GM12878 (cell line): ENCODE data around the gene PRPSAP2. TPM values are rescaled to one million over a fixed set of nuclear protein-coding genes. Genes with fewer than 3 reads are reported as not detected.
"Not testable (repeated sequence)": the region's sequence is repeated elsewhere in the genome, so short reads cannot be mapped to it uniquely, and the experiment has no call there.

Experiments used
- ATAC-seq: fragments of 200-7000 bp; cut with Tn5 transposase; 3 replicates; pipeline ENCODE4 v1.9.1; 2020; ENCODE audit warnings: mild to moderate bottlenecking, moderate library complexity
- BruUV-seq: library from RNA; stranded (reverse); fragments of 400-500 nt; replicated peaks from 2 replicates; lab custom pipeline; 2021; lab: Mats Ljungman, UMichigan
- CTCF ChIA-PET: fragments of 300-600 bp; sonication (Branson Sonifier 250); formaldehyde crosslinking; extraction: SDS; loops from one replicate; lab custom pipeline; 2021; ENCODE audit warnings: inconsistent platforms; lab: Yijun Ruan, JAX
- POLR2A ChIA-PET: fragments of 350-600 bp; formaldehyde crosslinking; extraction: SDS; loops from one replicate; lab custom pipeline; 2021; ENCODE audit warnings: inconsistent platforms; lab: Charles Lee
- RAD21 ChIA-PET: fragments of 300-600 bp; sonication (Branson Sonifier 250); formaldehyde crosslinking; loops from one replicate; lab custom pipeline; 2023; ENCODE audit warnings: antibody characterized with exemption; ENCODE audit not compliant: unreplicated experiment; lab: Charles Lee
- SMC1A ChIA-PET: fragments of 300-600 bp; sonication (Branson Sonifier 250); formaldehyde crosslinking; loops from one replicate; lab custom pipeline; 2023; ENCODE audit not compliant: unreplicated experiment, uncharacterized antibody; lab: Charles Lee
- DNase-seq: peaks from one replicate; pipeline ENCODE4 v3.0.0-alpha.2; 2011; ENCODE audit warnings: low read depth, low spot score
- FAIRE-seq: peaks from 3 replicates; lab custom pipeline; 2011; peaks lifted over from hg19 to GRCh38; lab: Jason Lieb, UNC
- H2AFZ ChIP-seq: 2 replicates; pipeline ENCODE4 v1.6.0; 2011; ENCODE audit warnings: low read depth, low read length, control low read depth; ENCODE audit not compliant: control insufficient read depth
- H3K27ac ChIP-seq: 2 replicates; pipeline ENCODE4 v1.5.1; 2011; ENCODE audit warnings: control low read depth; ENCODE audit not compliant: control insufficient read depth, insufficient read depth
- H3K27me3 ChIP-seq, 2 experiments: replicated peaks in 1 of 2; 2 replicates each; pipeline versions ENCODE4 v1.6.0 to v1.6.1; 2011; ENCODE audit warnings: low read length in 1 of 2; ENCODE audit not compliant: control insufficient read depth in 2 of 2, insufficient read depth in 2 of 2
- H3K36me3 ChIP-seq, 2 experiments: 2 replicates each; pipeline ENCODE4 v1.5.1; 2011; ENCODE audit warnings: low read length in 1 of 2; ENCODE audit not compliant: control insufficient read depth in 2 of 2, insufficient read depth in 2 of 2
- H3K4me1 ChIP-seq: 2 replicates; pipeline ENCODE4 v1.6.1; 2011; ENCODE audit warnings: mild to moderate bottlenecking, low read length, moderate library complexity, mixed read lengths; ENCODE audit not compliant: control insufficient read depth, insufficient read depth
- H3K4me2 ChIP-seq: 2 replicates; pipeline ENCODE4 v1.6.0; 2011; ENCODE audit warnings: control low read depth; ENCODE audit not compliant: control insufficient read depth, insufficient read depth
- H3K4me3 ChIP-seq: fragments of 200-600 bp; sonication (generic); 2 replicates; pipeline ENCODE4 v1.5.1; 2016
- H3K79me2 ChIP-seq: 2 replicates; pipeline ENCODE4 v1.6.0; 2011; ENCODE audit warnings: low read length; ENCODE audit not compliant: control insufficient read depth, insufficient read depth
- H3K9ac ChIP-seq: 2 replicates; pipeline ENCODE4 v1.8.0; 2011; ENCODE audit warnings: low read length, control low read depth, mixed read lengths; ENCODE audit not compliant: control insufficient read depth, insufficient read depth
- H3K9me3 ChIP-seq: replicated peaks from 3 replicates; pipeline ENCODE4 v1.5.1; 2011; ENCODE audit warnings: mild to moderate bottlenecking, low read length; ENCODE audit not compliant: control insufficient read depth, insufficient read depth
- H4K20me1 ChIP-seq: 2 replicates; pipeline ENCODE4 v1.6.0; 2011; ENCODE audit not compliant: control insufficient read depth, insufficient read depth
- BACH1 ChIP-seq: fragments of 450-650 bp; IDR thresholded peaks from 2 replicates; pipeline ENCODE4 v1.6.1; 2017; ENCODE audit warnings: mild to moderate bottlenecking, borderline replicate concordance
- BRCA1 ChIP-seq: IDR thresholded peaks from 2 replicates; pipeline ENCODE4 v1.6.1; 2011; ENCODE audit warnings: low read depth, low read length, improper control_type of control experiment
- CREM ChIP-seq: IDR thresholded peaks from 2 replicates; pipeline ENCODE4 v1.6.1; 2014; ENCODE audit warnings: antibody characterized with exemption, low read depth
- JUND ChIP-seq: IDR thresholded peaks from 2 replicates; pipeline ENCODE4 v1.6.1; 2012; ENCODE audit warnings: low read depth, mild to moderate bottlenecking, low read length, improper control_type of control experiment, moderate library complexity
- MYB ChIP-seq: fragments of 150-350 bp; IDR thresholded peaks from 2 replicates; pipeline ENCODE4 v1.6.1; 2014; ENCODE audit warnings: mild to moderate bottlenecking, low read depth, low read length, borderline replicate concordance
- NFXL1 ChIP-seq: fragments of 450-650 bp; IDR thresholded peaks from 2 replicates; pipeline ENCODE4 v1.6.1; 2017; ENCODE audit warnings: antibody characterized with exemption, mild to moderate bottlenecking, borderline replicate concordance
- NFYA ChIP-seq: IDR thresholded peaks from 2 replicates; pipeline ENCODE4 v1.6.1; 2011; ENCODE audit warnings: low read depth, mild to moderate bottlenecking, low read length, improper control_type of control experiment, borderline replicate concordance
- SIX5 ChIP-seq: IDR thresholded peaks from 2 replicates; pipeline ENCODE4 v1.6.1; 2011; ENCODE audit warnings: mild to moderate bottlenecking, low read depth, low read length, moderate library complexity; ENCODE audit not compliant: severe bottlenecking
- SRF ChIP-seq, 2 experiments: IDR thresholded peaks; 2 replicates each; pipeline ENCODE4 v1.6.1; 2011; ENCODE audit warnings: low read depth in 2 of 2, low read length in 2 of 2, mild to moderate bottlenecking in 1 of 2, moderate library complexity in 1 of 2
- TAF1 ChIP-seq: IDR thresholded peaks from 2 replicates; pipeline ENCODE4 v1.6.1; 2011; ENCODE audit warnings: mild to moderate bottlenecking, low read depth, low read length, borderline replicate concordance
- WGBS: methylation state at CpG from one replicate; pipeline ENCODE4 v1.1.6; 2016; ENCODE audit warnings: low lambda C conversion rate; ENCODE audit not compliant: insufficient replicate concordance, insufficient coverage; ENCODE audit errors: missing lambda C conversion rate; 5-methylcytosine and 5-hydroxymethylcytosine counted together
- in situ Hi-C: fragments of 300-500 bp; cut with MboI; formaldehyde crosslinking; loops from 9 replicates; pipeline ENCODE4 v1.14.3; 2018; ENCODE audit warnings: mixed read lengths
- intact Hi-C: fragments of 100-400 bp; cut with micrococcal nuclease; formaldehyde crosslinking; loops from one replicate; pipeline ENCODE4 v1.14.2; 2022; ENCODE audit not compliant: unreplicated experiment
- polyA plus RNA-seq, 11 experiments: library from polyadenylated mRNA; depleted of rRNA in 4 of 11; unstranded in 6 of 11; stranded (reverse) in 5 of 11; fragments of >200 nt; fragmentation: Nextera tagmentation in 4 of 11; fragmentation: Illumina TruSeq in 1 of 11; extraction: Ambion mirVana in 4 of 11; extraction: Trizol in 1 of 11; gene quantifications; 1 replicate in 1 of 11; 2 replicates in 10 of 11; pipeline versions ENCODE4 v1.2.1 to v1.2.3, GENCODE V29; 2011 to 2016; ENCODE audit warnings: inconsistent platforms in 2 of 11, missing spikeins in 2 of 11, low read depth in 1 of 11
- total RNA-seq, 4 experiments: library from RNA; depleted of rRNA in 3 of 4; stranded (reverse); fragments of >200 nt in 3 of 4; fragmentation: Illumina TruSeq in 1 of 4; extraction: Trizol in 1 of 4; gene quantifications; 2 replicates each; pipeline versions ENCODE4 v1.2.1 to v1.2.3, GENCODE V29; 2013 to 2021
- TF ChIP-seq, protein P1 (sequence below): fragments of 450-650 bp; IDR thresholded peaks from 2 replicates; pipeline ENCODE4 v1.6.1; 2017; ENCODE audit warnings: mild to moderate bottlenecking, moderate library complexity
- TF ChIP-seq, protein P2 (sequence below): IDR thresholded peaks from 2 replicates; pipeline ENCODE4 v1.6.1; 2011; ENCODE audit warnings: borderline replicate concordance, low read depth, mild to moderate bottlenecking, moderate library complexity, low read length; ENCODE audit not compliant: insufficient read depth, poor library complexity, severe bottlenecking

The PRPSAP2 gene
- total and polyA plus RNA-seq, 10 of the 15 experiments (the other 5 are each of a cell fraction or from before 2014, with no cell fraction given): 33.2 to 102 (median 83.8) TPM

DNA sequence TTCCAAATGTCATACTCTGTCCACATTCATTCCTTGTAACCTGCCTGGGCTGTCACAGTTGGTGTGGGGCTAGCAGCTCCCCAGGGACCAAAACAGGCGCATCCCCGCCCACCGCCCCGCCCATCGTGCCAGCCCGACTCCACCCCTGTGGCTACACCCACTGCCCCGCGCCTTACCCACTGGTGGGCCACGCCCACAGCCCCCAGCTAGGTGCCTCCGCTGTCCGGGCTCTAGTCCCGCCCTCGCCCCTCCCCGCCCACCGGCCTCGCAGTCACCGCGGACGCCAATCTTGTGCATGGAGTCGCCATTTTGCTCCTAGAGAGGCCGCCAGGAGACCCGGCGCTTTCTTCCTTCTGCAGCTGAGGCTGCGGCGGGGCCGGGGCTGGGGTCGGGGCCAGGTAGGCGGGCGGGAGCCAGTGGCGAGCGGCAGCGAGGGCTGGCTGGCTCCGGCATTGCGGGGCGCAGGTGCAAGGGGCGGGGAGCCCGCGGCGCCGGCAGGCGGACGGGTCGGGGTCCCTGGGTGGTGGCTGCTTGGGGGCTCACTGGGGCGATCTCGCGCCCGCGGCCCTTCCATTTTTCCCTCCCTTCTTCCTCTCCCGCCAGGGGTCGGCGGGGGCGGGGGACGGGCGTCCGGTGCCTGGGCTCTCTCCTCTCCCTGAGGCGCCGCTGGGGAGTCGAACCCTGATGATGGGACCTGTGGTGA lies at the start of gene PRPSAP2 (continued):
- TF ChIP-seq, protein P1, sequence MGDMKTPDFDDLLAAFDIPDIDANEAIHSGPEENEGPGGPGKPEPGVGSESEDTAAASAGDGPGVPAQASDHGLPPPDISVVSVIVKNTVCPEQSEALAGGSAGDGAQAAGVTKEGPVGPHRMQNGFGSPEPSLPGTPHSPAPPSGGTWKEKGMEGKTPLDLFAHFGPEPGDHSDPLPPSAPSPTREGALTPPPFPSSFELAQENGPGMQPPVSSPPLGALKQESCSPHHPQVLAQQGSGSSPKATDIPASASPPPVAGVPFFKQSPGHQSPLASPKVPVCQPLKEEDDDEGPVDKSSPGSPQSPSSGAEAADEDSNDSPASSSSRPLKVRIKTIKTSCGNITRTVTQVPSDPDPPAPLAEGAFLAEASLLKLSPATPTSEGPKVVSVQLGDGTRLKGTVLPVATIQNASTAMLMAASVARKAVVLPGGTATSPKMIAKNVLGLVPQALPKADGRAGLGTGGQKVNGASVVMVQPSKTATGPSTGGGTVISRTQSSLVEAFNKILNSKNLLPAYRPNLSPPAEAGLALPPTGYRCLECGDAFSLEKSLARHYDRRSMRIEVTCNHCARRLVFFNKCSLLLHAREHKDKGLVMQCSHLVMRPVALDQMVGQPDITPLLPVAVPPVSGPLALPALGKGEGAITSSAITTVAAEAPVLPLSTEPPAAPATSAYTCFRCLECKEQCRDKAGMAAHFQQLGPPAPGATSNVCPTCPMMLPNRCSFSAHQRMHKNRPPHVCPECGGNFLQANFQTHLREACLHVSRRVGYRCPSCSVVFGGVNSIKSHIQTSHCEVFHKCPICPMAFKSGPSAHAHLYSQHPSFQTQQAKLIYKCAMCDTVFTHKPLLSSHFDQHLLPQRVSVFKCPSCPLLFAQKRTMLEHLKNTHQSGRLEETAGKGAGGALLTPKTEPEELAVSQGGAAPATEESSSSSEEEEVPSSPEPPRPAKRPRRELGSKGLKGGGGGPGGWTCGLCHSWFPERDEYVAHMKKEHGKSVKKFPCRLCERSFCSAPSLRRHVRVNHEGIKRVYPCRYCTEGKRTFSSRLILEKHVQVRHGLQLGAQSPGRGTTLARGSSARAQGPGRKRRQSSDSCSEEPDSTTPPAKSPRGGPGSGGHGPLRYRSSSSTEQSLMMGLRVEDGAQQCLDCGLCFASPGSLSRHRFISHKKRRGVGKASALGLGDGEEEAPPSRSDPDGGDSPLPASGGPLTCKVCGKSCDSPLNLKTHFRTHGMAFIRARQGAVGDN: 0 out of 2 replicates have a peak, but pooled peaks have one; percentile 42
- TF ChIP-seq NFYA (no peak), JUND (no peak), CREM (peak; percentile 13; the same call in 1 of the 2 replicates), NFXL1 (no peak), MYB (no peak), TAF1 (peak; percentile 67), SRF (IDR thresholded peaks at IDR 0.05; ENCODE audit: low read depth in 2 of 2, low read length in 2 of 2) (no peak), SIX5 (no peak), BACH1 (0 out of 2 replicates have a peak, but pooled peaks have one; percentile 19), BRCA1 (no peak)
- TF ChIP-seq, protein P2, sequence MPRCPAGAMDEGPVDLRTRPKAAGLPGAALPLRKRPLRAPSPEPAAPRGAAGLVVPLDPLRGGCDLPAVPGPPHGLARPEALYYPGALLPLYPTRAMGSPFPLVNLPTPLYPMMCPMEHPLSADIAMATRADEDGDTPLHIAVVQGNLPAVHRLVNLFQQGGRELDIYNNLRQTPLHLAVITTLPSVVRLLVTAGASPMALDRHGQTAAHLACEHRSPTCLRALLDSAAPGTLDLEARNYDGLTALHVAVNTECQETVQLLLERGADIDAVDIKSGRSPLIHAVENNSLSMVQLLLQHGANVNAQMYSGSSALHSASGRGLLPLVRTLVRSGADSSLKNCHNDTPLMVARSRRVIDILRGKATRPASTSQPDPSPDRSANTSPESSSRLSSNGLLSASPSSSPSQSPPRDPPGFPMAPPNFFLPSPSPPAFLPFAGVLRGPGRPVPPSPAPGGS: peak; percentile 67

DNA sequence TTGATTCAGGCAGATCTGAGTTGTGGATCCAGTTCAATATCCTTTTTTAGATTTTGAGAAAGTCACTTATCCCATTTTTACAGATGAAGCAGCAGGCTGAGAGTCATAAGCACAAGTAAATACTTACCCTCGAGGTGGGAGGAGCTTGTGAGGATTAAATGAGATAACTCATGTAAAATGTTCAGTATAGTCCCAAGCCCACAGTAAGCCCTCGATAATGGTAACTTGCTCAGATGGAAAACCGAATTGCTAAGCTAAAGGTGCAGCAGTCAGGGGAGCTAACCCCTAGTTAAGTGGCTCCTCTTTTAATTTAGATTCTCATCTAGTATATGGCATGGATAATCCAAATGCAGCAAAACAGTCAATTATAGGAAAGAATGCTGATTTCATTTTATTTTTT lies 42.0 kb upstream of the PRPSAP2 start:
- H4K20me1 ChIP-seq, H3K79me2 ChIP-seq, H3K27me3 ChIP-seq, H3K4me2 ChIP-seq, POLR2A ChIA-PET, H3K36me3 ChIP-seq, RAD21 ChIA-PET, BruUV-seq, H2AFZ ChIP-seq, in situ Hi-C loops, H3K4me3 ChIP-seq, H3K9ac ChIP-seq, H3K9me3 ChIP-seq, FAIRE-seq, DNase-seq, ATAC-seq, H3K27ac ChIP-seq, H3K4me1 ChIP-seq, intact Hi-C loops: not testable (repeated sequence)
- ChIA-PET CTCF (interaction anchor here (0.7 to 2.2 kb wide), 3 partner anchors 37 to 190 kb away, joined by 3 to 13 read pairs (median 3); no protein-coding TSS in a partner anchor), SMC1A (interaction anchor here (1.7 kb wide), 1 partner anchor 43 kb away, joined by 7 read pairs; no protein-coding TSS in a partner anchor)
- WGBS: 20% methylated on average over 3 of the region's 3 CpGs
